GM18870 (cell line): ENCODE measurements around the gene ARHGAP25.
"Not testable (repeated sequence)": the region's sequence is repeated elsewhere in the genome, so short reads cannot be mapped to it uniquely, and the experiment has no call there.

Experiments used
- ATAC-seq: cut with Tn5 transposase; IDR thresholded peaks from one replicate; pipeline ENCODE4 v1.9.1; 2021; ENCODE audit warnings: moderate library complexity; ENCODE audit not compliant: unreplicated experiment

The ARHGAP25 gene

GRCh38 chr2:68790600-68790999 is 56.0 kb downstream of the ARHGAP25 start:
- no peak for ATAC-seq

- no peak for ATAC-seq
Measured at GRCh38 chr2:68791914-68792313, 57.3 kb downstream of the ARHGAP25 start.

GRCh38 chr2:68792751-68793150 is 58.1 kb downstream of the ARHGAP25 start:
- ATAC-seq: no peak

GRCh38 chr2:68796295-68796905 is 61.8 kb downstream of the ARHGAP25 start:
- ATAC-seq: no peak

GRCh38 chr2:68798569-68798968 is 64.0 kb downstream of the ARHGAP25 start:
- no peak for ATAC-seq

- ATAC-seq: no peak
Measured at GRCh38 chr2:68799140-68800026, 64.8 kb downstream of the ARHGAP25 start.

GRCh38 chr2:68800027-68800401 is 65.4 kb downstream of the ARHGAP25 start:
- ATAC-seq: no peak

GRCh38 chr2:68800517-68800916 is 65.9 kb downstream of the ARHGAP25 start:
- ATAC-seq: no peak

- not testable (repeated sequence) for ATAC-seq
Measured at GRCh38 chr2:68802161-68802560, 67.5 kb downstream of the ARHGAP25 start.

GRCh38 chr2:68805025-68805424 is 70.4 kb downstream of the ARHGAP25 start:
- no peak for ATAC-seq

GRCh38 chr2:68806511-68807109 is 72.0 kb downstream of the ARHGAP25 start:
- ATAC-seq: no peak

GRCh38 chr2:68807821-68808266 is 73.2 kb downstream of the ARHGAP25 start:
- no peak for ATAC-seq

- ATAC-seq: no peak
Measured at GRCh38 chr2:68809324-68810240, 75.0 kb downstream of the ARHGAP25 start.

- no peak for ATAC-seq
Measured at GRCh38 chr2:68811364-68811763, 76.8 kb downstream of the ARHGAP25 start.

- no peak for ATAC-seq
Measured at GRCh38 chr2:68812251-68812650, 77.6 kb downstream of the ARHGAP25 start.

- ATAC-seq: no peak
Measured at GRCh38 chr2:68813596-68813995, 79.0 kb downstream of the ARHGAP25 start.

GRCh38 chr2:68817306-68817705 is 82.7 kb downstream of the ARHGAP25 start:
- ATAC-seq: no peak

- ATAC-seq: no peak
Measured at GRCh38 chr2:68819556-68819955, 84.9 kb downstream of the ARHGAP25 start.

- ATAC-seq: no peak
Measured at GRCh38 chr2:68822207-68822872, 87.7 kb downstream of the ARHGAP25 start.

- no peak for ATAC-seq
Measured at GRCh38 chr2:68824831-68825230, 90.2 kb downstream of the ARHGAP25 start.
